HUES6 (cell line): ENCODE results near the gene WSCD1.

ENCODE experiments used
- H3K27ac ChIP-seq: 2 replicates; pipeline ENCODE4 v1.7.0; 2013; ENCODE audit warnings: low read depth, mild to moderate bottlenecking, low read length, inconsistent platforms
- H3K27me3 ChIP-seq: 2 replicates; pipeline ENCODE4 v1.6.1; 2013; ENCODE audit warnings: low read length; ENCODE audit not compliant: control insufficient read depth, insufficient read depth
- H3K36me3 ChIP-seq: 2 replicates; pipeline ENCODE4 v1.6.1; 2013; ENCODE audit warnings: low read length; ENCODE audit not compliant: control insufficient read depth, insufficient read depth
- H3K4me1 ChIP-seq: 2 replicates; pipeline ENCODE4 v1.6.1; 2013; ENCODE audit warnings: low read length; ENCODE audit not compliant: control insufficient read depth, insufficient read depth
- H3K4me3 ChIP-seq: 2 replicates; pipeline ENCODE4 v1.5.1; 2013; ENCODE audit warnings: low read depth, low read length
- H3K9ac ChIP-seq: one replicate; pipeline ENCODE4 v1.6.1; 2013; ENCODE audit warnings: mild to moderate bottlenecking, low read length
- H3K9me3 ChIP-seq: 2 replicates; pipeline ENCODE4 v1.6.1; 2013; ENCODE audit warnings: low read depth, low read length; ENCODE audit not compliant: control insufficient read depth, insufficient read depth

The WSCD1 gene

DNA sequence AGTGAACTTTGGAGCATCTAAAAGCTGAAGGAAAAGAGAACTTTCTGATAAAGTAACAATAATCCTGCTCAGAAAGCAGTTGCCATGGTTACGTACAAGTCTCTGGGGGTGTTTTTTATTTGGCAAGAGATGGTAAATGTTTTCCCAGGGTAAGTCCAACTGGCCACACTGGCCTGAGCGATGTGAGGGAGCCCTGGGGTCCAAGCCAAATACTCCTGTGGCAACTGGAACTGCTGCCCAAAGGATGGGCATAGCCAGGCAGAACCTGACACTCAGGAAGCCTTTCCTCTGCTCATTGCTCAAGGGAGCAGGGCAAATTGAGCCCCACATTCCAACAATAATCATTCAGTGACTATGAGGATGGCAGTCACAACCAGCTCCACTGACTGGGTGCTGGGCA is 26.8 kb upstream of the WSCD1 start:
- no peaks in the 10 kb centered on the region for H3K36me3 ChIP-seq
- no peak overlapping the region for H3K9ac ChIP-seq
- no peaks in the 10 kb centered on the region for H3K4me1 ChIP-seq
- no peaks in the 10 kb centered on the region for H3K27me3 ChIP-seq
- 0 out of 2 replicates have a peak, but pooled peaks cover 3% of the 10 kb centered on the region for H3K9me3 ChIP-seq
- H3K27ac ChIP-seq: no peak overlapping the region
- no peak overlapping the region for H3K4me3 ChIP-seq

DNA sequence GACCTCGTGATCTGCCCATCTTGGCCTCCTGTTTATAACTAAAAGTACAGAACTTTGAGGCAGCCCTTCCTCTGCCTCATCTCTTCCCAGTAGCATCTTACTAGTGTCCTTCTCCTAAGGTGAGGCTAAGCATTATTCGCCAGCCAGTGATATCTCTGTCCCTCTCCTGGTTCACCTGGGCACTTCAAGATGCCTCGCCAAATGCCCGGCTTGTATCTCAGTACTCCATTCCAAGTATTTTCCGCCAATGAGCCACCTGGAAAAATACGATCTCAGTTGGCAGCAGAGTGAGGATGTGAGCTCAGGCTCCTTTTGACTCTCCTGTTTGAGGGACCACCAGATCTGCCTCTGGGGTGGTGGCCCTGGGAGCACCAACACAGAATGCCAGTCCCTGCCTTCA is 25.9 kb upstream of the WSCD1 start:
- no peak overlapping the region for H3K9ac ChIP-seq
- H3K9me3 ChIP-seq: 0 out of 2 replicates have a peak, but pooled peaks cover 3% of the 10 kb centered on the region
- H3K36me3 ChIP-seq: no peaks in the 10 kb centered on the region
- H3K4me1 ChIP-seq: no peaks in the 10 kb centered on the region
- no peak overlapping the region for H3K4me3 ChIP-seq
- no peak overlapping the region for H3K27ac ChIP-seq
- no peaks in the 10 kb centered on the region for H3K27me3 ChIP-seq

DNA sequence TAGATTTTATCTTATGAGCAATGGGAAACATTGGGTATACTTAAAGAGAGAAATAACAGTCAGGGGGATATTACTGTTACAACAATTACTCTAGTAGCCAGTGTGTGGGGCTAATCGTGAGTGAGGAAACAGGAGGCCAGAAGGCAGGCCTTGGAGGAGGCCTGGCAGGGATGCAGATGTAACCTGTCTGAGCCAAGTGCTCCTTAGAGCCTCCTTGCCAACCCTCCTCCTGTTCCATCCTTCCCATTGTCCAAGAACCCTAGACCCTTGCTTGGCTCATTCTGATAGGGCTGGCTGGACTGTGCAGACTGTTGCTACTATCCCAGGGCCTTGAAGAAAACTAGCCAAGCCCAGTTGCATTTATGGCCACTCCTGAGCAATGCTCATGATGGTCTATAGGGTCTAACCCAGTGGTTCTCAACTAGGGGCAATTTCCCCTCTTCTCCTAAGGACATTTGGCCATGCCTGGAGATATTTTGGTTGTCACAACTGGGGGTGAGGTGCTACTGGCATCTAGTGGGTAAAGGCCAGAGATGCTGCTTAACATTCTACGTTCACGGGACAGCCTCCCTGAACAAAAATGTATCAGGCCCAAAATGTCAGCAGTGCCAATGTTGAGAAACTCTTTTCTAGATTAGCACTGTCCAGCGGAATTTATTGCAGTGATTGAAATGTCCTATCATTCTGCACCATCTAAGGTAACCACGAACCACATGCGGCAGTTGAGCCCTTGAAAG is 24.4 kb upstream of the WSCD1 start:
- Histone ChIP-seq H3K4me3 (no peak overlapping the region), H3K9me3 (no peaks in the 10 kb centered on the region), H3K27ac (no peak overlapping the region), H3K4me1 (no peaks in the 10 kb centered on the region), H3K9ac (no peak overlapping the region), H3K27me3 (no peaks in the 10 kb centered on the region), H3K36me3 (no peaks in the 10 kb centered on the region)

DNA sequence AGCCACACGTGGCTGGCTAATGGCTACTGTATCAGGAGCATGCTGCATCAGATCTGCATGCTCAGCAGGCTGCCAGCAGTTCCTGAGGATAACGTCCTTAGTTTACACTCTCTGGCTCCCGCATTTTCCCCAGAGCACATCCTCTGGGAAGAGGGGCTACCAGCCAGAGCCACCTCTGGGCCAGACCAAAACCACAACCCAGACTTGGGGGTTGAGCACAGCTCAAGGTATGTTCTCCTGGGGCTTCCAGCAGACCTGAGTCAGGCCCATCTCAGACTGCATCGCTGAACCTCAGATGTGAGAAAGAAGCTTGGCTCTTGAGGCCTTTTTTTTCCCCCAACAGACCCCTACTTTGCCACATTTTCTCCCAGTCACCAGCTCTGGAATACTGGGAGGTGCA is 23.7 kb upstream of the WSCD1 start:
- H3K9ac ChIP-seq: no peak overlapping the region
- H3K9me3 ChIP-seq: no peaks in the 10 kb centered on the region

DNA sequence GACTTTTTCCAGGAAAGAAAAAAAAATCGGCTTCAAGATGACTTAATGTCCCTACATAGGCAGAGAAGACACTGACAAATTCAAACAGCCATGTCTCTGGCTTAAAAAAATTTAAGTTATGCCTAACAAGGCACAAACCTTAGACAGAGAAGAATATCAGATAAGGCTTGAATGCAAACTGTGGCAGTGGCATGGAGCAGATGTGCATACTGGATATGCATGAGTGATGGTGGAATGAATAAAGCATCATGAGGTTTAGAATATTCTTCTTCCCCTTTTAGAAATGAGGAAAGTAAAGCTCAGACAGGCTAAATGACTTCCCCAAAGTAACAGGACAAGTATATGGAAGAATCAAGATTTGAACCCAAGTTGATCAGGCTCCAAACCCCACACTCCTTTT is 23.2 kb upstream of the WSCD1 start:
- H3K27me3 ChIP-seq: no peaks in the 10 kb centered on the region
- no peak overlapping the region for H3K9ac ChIP-seq
- no peaks in the 10 kb centered on the region for H3K9me3 ChIP-seq
- H3K36me3 ChIP-seq: no peaks in the 10 kb centered on the region
- H3K4me1 ChIP-seq: no peaks in the 10 kb centered on the region
- H3K27ac ChIP-seq: no peak overlapping the region
- H3K4me3 ChIP-seq: no peak overlapping the region

More for the DNA sequence above, 23.7 kb upstream of the WSCD1 start:
- no peaks in the 10 kb centered on the region for H3K36me3 ChIP-seq
- no peaks in the 10 kb centered on the region for H3K4me1 ChIP-seq
- H3K4me3 ChIP-seq: no peak overlapping the region
- no peaks in the 10 kb centered on the region for H3K27me3 ChIP-seq
- no peak overlapping the region for H3K27ac ChIP-seq

DNA sequence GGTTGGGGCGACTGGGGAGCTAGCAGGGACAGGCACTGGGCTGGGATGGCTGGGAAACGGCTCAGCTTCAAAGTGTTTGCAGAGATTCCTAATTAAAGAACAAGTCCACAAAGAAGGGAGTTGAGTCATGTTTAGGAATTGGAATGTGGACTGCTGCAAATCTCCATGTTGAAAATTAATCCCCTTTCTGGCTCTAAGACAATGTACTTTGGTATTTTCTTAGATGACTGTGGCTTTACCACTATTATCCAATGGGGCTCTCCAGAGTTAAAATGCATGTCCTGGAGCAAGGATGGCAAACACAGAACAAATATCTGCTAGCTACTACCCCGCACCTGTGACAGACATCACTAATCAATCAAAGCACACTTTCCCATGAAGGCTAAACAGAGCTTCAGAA is 22.2 kb upstream of the WSCD1 start:
- no peaks in the 10 kb centered on the region for H3K36me3 ChIP-seq
- H3K9ac ChIP-seq: no peak overlapping the region
- no peaks in the 10 kb centered on the region for H3K9me3 ChIP-seq
- no peaks in the 10 kb centered on the region for H3K27me3 ChIP-seq
- H3K27ac ChIP-seq: no peak overlapping the region
- no peak overlapping the region for H3K4me3 ChIP-seq
- H3K4me1 ChIP-seq: no peaks in the 10 kb centered on the region

DNA sequence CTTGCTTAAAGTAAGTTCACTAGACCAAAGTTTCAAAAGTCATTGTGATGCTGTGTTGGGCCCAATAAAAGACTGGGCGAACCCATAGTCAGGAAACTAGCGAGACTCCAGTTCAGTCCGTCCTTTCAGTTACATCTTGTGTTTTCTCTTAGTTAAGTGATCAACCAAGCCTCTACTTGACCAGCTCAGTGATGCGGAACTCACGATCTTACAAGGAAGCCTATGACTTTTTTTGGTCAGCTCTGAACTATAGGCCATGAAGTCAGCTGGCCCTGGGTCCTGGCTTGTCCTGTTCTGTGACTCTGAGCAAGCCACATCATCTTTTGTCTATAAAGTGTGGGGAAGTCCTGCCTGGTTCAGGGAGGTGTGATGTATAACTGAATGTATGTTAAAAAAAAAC is 21.7 kb upstream of the WSCD1 start:
- Histone ChIP-seq H3K4me1 (no peaks in the 10 kb centered on the region), H3K4me3 (no peak overlapping the region), H3K27ac (no peak overlapping the region), H3K9me3 (no peaks in the 10 kb centered on the region), H3K27me3 (no peaks in the 10 kb centered on the region), H3K9ac (no peak overlapping the region), H3K36me3 (no peaks in the 10 kb centered on the region)

DNA sequence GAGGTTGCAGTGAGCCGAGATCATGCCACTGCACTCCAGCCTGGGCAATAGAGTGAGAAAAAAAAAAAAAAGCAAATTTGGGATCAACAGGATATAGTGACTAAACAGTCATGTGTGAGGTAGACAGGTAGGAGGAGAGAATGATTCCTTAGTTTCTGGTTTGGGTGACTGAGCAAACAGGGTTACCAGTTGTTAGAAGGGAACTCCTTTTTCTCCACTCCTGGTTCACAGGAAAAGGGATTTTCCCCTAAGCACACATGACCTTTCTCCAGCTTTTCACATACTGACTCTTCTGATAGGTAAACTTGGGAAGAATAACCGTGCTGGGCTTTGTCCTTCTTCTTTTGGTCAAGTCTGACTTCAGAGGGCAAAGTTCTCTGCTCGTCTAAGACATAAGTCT is 17.3 kb upstream of the WSCD1 start:
- H3K27me3 ChIP-seq: no peaks in the 10 kb centered on the region
- no peak overlapping the region for H3K27ac ChIP-seq
- H3K4me3 ChIP-seq: no peak overlapping the region
- 0 out of 2 replicates have a peak, but pooled peaks cover 7% of the 10 kb centered on the region for H3K4me1 ChIP-seq
- H3K36me3 ChIP-seq: no peaks in the 10 kb centered on the region
- H3K9ac ChIP-seq: no peak overlapping the region
- H3K9me3 ChIP-seq: no peaks in the 10 kb centered on the region

DNA sequence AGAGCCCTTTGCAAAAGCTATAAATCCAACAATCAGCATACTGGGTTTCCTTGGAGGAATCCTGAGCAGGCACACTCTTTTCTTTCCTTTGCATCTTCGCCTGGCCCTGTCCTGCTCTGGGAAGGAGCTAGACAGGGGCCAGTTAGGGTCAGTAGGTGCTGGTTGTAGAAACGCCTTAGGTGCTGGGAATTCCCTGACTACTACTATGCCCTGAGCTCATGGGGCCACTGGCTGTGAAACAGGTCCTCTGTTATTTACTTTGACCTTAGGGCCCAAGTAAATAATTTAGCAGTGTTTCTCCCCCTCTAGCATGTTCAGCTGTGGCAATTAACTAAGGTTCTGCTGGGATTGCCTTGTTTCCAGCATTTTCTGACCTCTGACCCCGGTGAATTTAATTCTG is 15.8 kb upstream of the WSCD1 start:
- 0 out of 2 replicates have a peak, but pooled peaks cover 7% of the 10 kb centered on the region for H3K4me1 ChIP-seq
- H3K27me3 ChIP-seq: no peaks in the 10 kb centered on the region
- no peak overlapping the region for H3K9ac ChIP-seq
- no peak overlapping the region for H3K27ac ChIP-seq
- no peak overlapping the region for H3K4me3 ChIP-seq
- H3K9me3 ChIP-seq: no peaks in the 10 kb centered on the region
- H3K36me3 ChIP-seq: no peaks in the 10 kb centered on the region

DNA sequence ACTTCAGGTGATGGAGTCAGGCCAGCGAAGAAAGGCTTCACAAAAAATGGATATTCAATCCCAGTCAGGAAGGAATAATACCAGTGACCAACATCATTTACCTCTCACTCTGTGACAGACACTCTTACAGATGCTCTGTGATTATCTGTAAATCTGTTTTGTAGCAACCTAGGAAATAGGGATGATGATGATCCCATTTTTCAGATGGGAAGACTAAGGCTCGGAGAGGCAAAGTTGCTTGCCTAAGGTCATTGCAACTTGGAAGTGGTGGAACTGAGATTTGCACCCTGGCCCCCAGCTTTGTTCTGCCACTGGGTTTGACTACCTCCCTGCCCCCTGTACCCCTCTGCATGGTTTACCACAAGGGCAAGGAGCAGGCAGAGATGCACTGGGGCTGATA is 14.1 kb upstream of the WSCD1 start:
- no peaks in the 10 kb centered on the region for H3K9me3 ChIP-seq
- H3K4me1 ChIP-seq: 0 out of 2 replicates have a peak, but pooled peaks cover 7% of the 10 kb centered on the region
- H3K4me3 ChIP-seq: no peak overlapping the region
- no peak overlapping the region for H3K9ac ChIP-seq
- H3K27me3 ChIP-seq: no peaks in the 10 kb centered on the region
- H3K36me3 ChIP-seq: no peaks in the 10 kb centered on the region
- no peak overlapping the region for H3K27ac ChIP-seq

DNA sequence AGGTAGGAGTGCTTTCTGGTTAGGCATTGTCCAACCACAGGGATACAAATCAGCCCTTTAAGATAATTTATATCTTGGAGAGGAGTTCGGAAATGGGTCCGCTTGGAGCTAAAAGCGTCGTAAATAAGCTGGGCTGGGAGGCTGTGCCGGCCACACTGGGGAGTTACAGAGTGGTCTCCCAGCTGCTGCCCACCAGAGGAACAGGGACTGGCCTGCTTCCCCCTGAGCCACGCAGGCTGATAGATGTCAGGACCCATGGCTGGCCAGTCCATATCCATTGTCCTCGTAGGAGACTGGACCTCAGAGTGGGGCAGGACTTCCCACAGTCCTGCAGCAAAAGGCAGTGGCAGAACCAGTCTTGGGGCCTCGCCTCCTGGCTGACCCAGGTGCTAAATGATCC is 12.6 kb upstream of the WSCD1 start:
- Histone ChIP-seq H3K27me3 (no peaks in the 10 kb centered on the region), H3K36me3 (no peaks in the 10 kb centered on the region), H3K9me3 (no peaks in the 10 kb centered on the region), H3K27ac (no peak overlapping the region), H3K4me3 (no peak overlapping the region), H3K4me1 (0 out of 2 replicates have a peak, but pooled peaks cover 7% of the 10 kb centered on the region), H3K9ac (no peak overlapping the region)
